Fibroblast of skin of left quadriceps (primary cell): ENCODE data around the gene CMYA5.

ENCODE experiments used
- DNase-seq, 2 experiments: peaks; one replicate each; pipeline ENCODE4 v3.0.0-alpha.2; 2013; ENCODE audit warnings: low read depth in 2 of 2

CMYA5 gene

GRCh38 chr5:79834754-79835714 lies 145.4 kb downstream of the CMYA5 start:
- DNase-seq, result no peak

- peak; percentile 19 to 23 for DNase-seq
These were observed 148.3 kb downstream of the CMYA5 start for GRCh38 chr5:79837761-79838551.

GRCh38 chr5:79840084-79840990 lies 150.7 kb downstream of the CMYA5 start:
- no peak for DNase-seq

GRCh38 chr5:79841172-79841571 lies 151.5 kb downstream of the CMYA5 start:
- DNase-seq, result no peak

GRCh38 chr5:79842006-79842881 lies 152.6 kb downstream of the CMYA5 start:
- no peak for DNase-seq

- DNase-seq, result no peak
These were observed 153.4 kb downstream of the CMYA5 start for GRCh38 chr5:79842991-79843390.

- no peak for DNase-seq
These were observed 154.1 kb downstream of the CMYA5 start for GRCh38 chr5:79843450-79844388.

- no peak for DNase-seq
These were observed 154.9 kb downstream of the CMYA5 start for GRCh38 chr5:79844571-79844970.

GRCh38 chr5:79845448-79846197 lies 156.0 kb downstream of the CMYA5 start:
- DNase-seq, result peak; percentile 67 to 68

GRCh38 chr5:79846198-79846521 lies 156.5 kb downstream of the CMYA5 start:
- no peak for DNase-seq

- no peak for DNase-seq
These were observed 157.9 kb downstream of the CMYA5 start for GRCh38 chr5:79847561-79847960.

- no peak for DNase-seq
These were observed 159.4 kb downstream of the CMYA5 start for GRCh38 chr5:79849061-79849460.
